Activated B cell treated with CpG ODN at 0.5 μM for 24 hours (primary cell): ENCODE measurements around the gene ADARB2. TPM values are rescaled to one million over a fixed set of nuclear protein-coding genes. Genes with fewer than 3 reads are reported as not detected.
A peak's percentile ranks its signal among the peaks of the same experiment; 100 is the strongest.

ENCODE experiments used
- ATAC-seq: fragments of 200-7000 bp; cut with Tn5 transposase; one replicate; pipeline ENCODE4 v1.10.0; 2021; ENCODE audit warnings: low read depth, mild to moderate bottlenecking, moderate library complexity
- CTCF ChIA-PET: fragments of 350-600 bp; sonication (Branson Sonifier 250); formaldehyde crosslinking; loops from one replicate; lab custom pipeline; 2021; ENCODE audit warnings: antibody characterized with exemption; lab: Charles Lee
- POLR2A ChIA-PET: fragments of 350-600 bp; sonication (Branson Sonifier 250); formaldehyde crosslinking; loops from one replicate; lab custom pipeline; 2021; ENCODE audit warnings: antibody characterized with exemption; lab: Charles Lee
- DNase-seq: peaks from one replicate; pipeline ENCODE4 v3.0.0; 2022
- H3K27ac Mint-ChIP-seq: one replicate; pipeline ENCODE4 v1.8.0; 2020; ENCODE audit warnings: mixed read lengths
- H3K27me3 Mint-ChIP-seq: one replicate; pipeline ENCODE4 v1.8.0; 2021; ENCODE audit warnings: mixed read lengths
- H3K36me3 Mint-ChIP-seq: one replicate; pipeline ENCODE4 v1.8.0; 2021; ENCODE audit warnings: low read depth, mixed read lengths
- H3K4me1 Mint-ChIP-seq: one replicate; pipeline ENCODE4 v1.8.0; 2021; ENCODE audit warnings: mixed read lengths
- H3K4me3 Mint-ChIP-seq: one replicate; pipeline ENCODE4 v1.8.0; 2020; ENCODE audit warnings: mild to moderate bottlenecking, mixed read lengths
- H3K9me3 Mint-ChIP-seq: one replicate; pipeline ENCODE4 v1.8.0; 2020; ENCODE audit warnings: mixed read lengths
- CTCF ChIP-seq: fragments of 200-600 bp; IDR thresholded peaks from one replicate; pipeline ENCODE4 v1.8.0; 2022; ENCODE audit warnings: antibody characterized with exemption, mild to moderate bottlenecking
- intact Hi-C: fragments of 100-400 bp; cut with micrococcal nuclease; formaldehyde crosslinking; loops from one replicate; pipeline ENCODE4 v1.15.1; 2024
- total RNA-seq: library from RNA; stranded (reverse); gene quantifications from 2 replicates; pipeline ENCODE4 v1.2.3, GENCODE V29; 2022

ADARB2 gene
- total RNA-seq, 1 donor from 2014 or later, result 0.11 TPM

DNA sequence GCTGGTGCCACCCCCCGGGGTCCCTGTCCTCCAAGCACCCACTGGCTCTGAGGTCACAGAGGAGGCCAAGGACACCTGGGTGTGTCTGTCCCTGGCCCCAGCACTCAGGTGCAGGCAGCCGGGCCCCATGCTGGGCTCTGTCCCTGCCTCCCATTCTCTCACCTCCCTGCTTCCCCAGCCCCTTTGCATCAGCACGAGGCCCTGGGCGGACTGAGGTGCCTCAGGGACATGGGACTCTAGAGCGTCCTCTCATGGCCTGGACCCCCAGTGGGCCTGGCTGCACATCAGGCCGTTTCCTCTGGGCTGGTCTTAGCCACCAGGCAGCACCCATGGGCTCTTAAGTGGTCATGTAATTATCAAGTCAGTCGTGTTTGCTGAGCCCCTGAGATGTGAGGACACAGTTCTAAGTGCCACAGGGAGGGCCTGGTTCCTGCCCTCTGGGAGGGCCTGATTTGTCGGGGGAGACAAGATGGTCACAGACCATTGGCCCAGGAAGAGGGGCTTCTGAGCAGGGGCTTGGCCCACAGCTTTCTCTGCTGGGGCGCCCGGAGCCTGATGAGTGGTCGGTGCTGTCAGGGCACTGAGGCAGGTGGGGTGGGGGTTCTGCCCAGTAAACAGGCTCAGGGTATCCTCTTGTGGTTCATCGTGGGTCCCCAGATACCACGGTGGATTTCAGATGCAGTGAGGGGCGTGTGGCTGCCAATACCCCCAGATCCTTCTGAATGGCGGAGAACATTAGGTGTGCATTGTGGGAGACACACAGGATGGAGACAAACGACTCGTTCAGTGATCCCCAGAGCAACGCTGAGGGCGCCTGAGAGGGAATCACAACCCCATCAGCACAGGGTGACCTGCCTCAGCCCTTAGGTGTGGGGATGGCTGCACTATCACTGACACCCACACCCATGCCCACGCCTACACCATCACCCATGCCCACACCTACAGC is 528.7 kb downstream of the ADARB2 start:
- no peak overlapping the region for H3K27ac Mint-ChIP-seq
- H3K36me3 Mint-ChIP-seq, result no peaks in the 10 kb centered on the region
- DNase-seq (peak; percentile 8), ATAC-seq (no peak)
- intact Hi-C loops, result no loop called here
- no peaks in the 10 kb centered on the region for H3K4me1 Mint-ChIP-seq
- ChIA-PET CTCF (no interaction called here), POLR2A (no interaction called here)
- H3K27me3 Mint-ChIP-seq, result no peaks in the 10 kb centered on the region
- H3K9me3 Mint-ChIP-seq, result no peaks in the 10 kb centered on the region
- H3K4me3 Mint-ChIP-seq, result no peak overlapping the region
- TF ChIP-seq CTCF, result no peak

DNA sequence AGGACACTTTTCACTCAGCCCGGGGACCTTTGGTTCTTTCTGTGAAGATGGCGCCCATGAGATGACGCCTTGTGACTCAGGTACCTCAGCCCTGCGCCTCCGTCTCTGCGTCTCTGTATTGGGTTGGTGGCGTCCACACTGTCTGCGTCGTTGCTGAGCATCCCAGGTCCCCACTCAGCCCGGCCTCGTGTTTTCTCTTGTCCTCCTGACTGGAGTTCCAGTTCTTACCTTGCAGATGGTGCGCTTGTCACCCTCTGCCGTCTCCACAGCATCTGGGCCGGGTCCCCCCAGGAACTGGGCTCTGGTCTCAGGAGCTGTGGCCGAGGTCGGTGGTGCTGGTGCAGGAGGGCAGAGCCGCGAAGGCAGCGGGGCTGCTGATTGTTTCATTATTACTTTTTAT is 530.7 kb downstream of the ADARB2 start:
- intact Hi-C loops, result no loop called here
- no peak for TF ChIP-seq CTCF
- H3K27me3 Mint-ChIP-seq, result no peaks in the 10 kb centered on the region
- H3K27ac Mint-ChIP-seq, result no peak overlapping the region
- H3K4me3 Mint-ChIP-seq, result no peak overlapping the region
- no peaks in the 10 kb centered on the region for H3K9me3 Mint-ChIP-seq
- H3K36me3 Mint-ChIP-seq, result no peaks in the 10 kb centered on the region
- DNase-seq, result no peak
- ChIA-PET CTCF (no interaction called here), POLR2A (no interaction called here)
- no peaks in the 10 kb centered on the region for H3K4me1 Mint-ChIP-seq
- no peak for ATAC-seq

DNA sequence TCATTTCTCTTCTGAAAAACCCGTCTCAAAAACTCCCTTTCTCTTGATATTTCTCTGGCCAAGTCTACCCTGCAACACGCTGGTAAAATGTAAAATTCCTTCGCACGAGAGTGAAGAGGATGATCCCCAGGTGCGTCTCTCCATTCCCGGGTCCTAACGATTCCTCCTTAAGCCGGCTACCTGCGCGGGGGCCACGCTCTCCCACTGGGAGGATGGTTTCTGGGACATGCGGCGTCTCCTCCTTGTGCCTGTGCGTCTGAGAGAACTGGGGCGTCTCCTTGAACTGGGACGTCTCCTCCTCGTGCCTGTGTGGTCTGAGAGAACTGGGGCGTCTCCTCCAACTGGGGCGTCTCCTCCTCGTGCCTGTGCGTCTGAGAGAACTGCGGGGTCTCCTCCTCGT is 531.2 kb downstream of the ADARB2 start:
- DNase-seq, result no peak
- Mint-ChIP-seq H3K4me3 (no peak overlapping the region), H3K27me3 (no peaks in the 10 kb centered on the region), H3K27ac (no peak overlapping the region), H3K36me3 (no peaks in the 10 kb centered on the region), H3K4me1 (no peaks in the 10 kb centered on the region), H3K9me3 (no peaks in the 10 kb centered on the region)
- ChIA-PET CTCF (no interaction called here), POLR2A (no interaction called here)
- TF ChIP-seq CTCF, result no peak
- ATAC-seq, result no peak
- intact Hi-C loops, result no loop called here

- CTCF ChIA-PET, result no interaction called here
- H3K27ac Mint-ChIP-seq, result no peak overlapping the region
- intact Hi-C loops, result no loop called here
Measured at GRCh38 chr10:1205450-1206030, 531.8 kb downstream of the ADARB2 start.

More at GRCh38 chr10:1205450-1206030, 531.8 kb downstream of the ADARB2 start:
- no peak for DNase-seq
- no peak for TF ChIP-seq CTCF
- H3K4me3 Mint-ChIP-seq, result no peak overlapping the region
- H3K27me3 Mint-ChIP-seq, result no peaks in the 10 kb centered on the region
- no peaks in the 10 kb centered on the region for H3K4me1 Mint-ChIP-seq
- H3K9me3 Mint-ChIP-seq, result no peaks in the 10 kb centered on the region
- no peaks in the 10 kb centered on the region for H3K36me3 Mint-ChIP-seq
- POLR2A ChIA-PET, result no interaction called here
- ATAC-seq, result no peak
